Activated CD4-positive, CD25-positive, alpha-beta regulatory T cell treated with anti-CD3 and anti-CD28 coated beads, Interleukin-2, amount 50 U/mL, for 24 hours (primary cell): ENCODE measurements around the gene GPC6.

ENCODE experiments used
- ATAC-seq, 2 donors: fragments of 150-1000 bp; cut with Tn5 transposase; one replicate each; pipeline ENCODE4 v1.10.0; 2021; ENCODE audit warnings: mild to moderate bottlenecking in 1 of 2, moderate library complexity in 1 of 2

Gene GPC6

DNA sequence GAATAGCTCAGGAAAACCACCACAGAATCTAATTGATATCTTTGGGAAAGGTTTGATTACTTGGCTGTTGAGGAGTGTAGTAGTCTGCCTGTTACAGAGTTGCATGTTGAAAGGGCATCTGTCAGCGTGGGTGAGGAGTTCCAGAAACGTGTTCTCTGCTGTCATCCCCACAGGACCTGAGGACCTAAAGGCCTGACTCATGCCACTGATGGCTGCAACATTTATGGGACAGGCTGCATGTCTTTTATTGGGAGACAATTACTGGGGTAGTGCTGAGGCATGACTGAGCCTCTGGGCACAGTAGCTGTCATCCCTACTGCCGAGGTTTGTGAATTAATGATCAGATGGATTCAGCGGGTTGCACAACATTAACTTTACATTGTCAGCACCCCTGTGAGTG lies 525.9 kb downstream of the GPC6 start:
- ATAC-seq = no peak

DNA sequence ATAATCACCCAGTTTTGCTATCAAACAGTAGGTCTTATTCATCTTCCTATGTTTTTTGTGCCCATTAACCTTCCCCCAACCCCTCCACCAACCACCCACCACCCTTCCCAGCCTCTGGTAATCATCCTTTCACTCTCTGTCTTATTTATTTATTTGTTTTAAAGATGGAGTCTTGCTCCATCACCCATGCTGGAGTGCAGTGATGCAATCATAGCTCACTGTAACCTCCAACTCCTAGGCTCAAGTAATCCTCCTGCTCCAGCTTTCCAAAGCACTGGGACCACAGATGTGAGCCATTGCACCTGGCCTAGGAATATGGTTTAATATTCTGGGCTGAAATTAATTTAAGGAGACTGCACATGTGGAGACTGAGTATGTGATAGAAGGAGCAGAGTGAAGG lies 527.0 kb downstream of the GPC6 start:
- no peak for ATAC-seq

DNA sequence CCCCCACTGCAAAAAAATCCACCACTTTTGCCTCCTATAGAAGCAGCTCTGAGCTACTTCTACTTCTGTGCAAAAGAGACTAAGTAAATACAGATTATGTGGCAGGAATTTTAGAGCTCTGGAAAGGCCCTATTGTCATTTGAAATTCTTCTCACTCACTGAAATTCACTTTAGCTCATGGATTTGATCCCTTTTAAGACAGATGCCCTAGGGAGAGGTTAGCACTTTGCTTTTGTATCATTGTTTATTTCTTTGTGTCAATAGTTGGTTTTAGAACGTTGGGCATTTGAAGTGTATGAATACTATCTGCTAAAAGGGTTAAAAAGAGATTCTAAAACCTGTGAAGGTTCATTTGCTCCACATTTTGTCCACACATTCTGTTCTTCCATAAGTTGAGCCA lies 528.7 kb downstream of the GPC6 start:
- ATAC-seq = no peak

DNA sequence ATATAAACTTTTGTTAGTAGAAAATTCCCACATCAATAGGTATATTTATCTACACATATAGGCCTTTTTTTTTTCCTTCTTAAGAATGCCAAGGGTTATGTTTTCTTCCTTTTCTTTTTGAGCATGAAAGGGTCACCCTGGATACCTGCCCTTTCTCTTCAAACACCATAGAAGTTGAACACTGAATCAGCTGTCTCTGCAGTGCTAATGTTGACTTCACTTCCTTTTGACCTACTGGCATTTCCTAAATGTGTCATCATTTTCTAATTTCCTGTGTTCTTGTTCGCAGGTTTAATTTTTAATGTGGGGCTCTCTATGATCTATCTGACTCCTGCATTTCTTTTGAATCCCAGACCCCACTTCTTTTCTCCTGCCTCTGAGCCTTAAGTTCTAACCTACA lies 532.0 kb downstream of the GPC6 start:
- no peak for ATAC-seq

DNA sequence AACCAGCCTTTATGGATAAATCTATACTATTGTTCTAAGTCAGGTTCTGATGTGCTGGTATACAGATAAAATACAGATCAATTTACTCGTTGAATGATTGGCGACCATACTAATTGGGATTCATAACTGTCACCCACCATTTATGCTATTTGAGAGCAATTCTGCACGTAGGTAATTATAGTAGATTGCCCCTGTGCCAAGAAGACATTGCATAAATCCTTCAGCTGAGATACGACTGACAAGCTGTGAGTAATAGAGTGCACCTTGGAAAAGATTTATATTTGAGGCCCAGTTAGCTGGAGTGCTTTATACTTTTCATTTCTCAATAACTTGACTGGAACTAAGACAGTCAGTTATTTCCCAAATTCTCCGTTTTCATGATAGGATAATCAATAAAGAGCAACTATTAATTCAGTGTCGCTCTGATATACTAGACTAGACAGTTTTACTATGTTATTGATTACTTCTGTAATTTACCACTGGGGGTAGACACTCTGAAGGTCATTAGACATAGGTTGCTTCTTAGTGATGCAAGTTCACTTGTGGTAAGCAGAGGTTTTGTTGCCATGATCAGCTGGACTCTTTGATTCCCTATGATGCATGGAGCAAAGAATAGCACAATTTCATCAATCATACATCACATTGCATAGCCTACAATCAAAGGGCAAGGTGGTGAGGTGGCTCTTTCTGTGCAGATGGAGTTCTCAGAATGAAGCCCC lies 536.3 kb downstream of the GPC6 start:
- no peak for ATAC-seq

DNA sequence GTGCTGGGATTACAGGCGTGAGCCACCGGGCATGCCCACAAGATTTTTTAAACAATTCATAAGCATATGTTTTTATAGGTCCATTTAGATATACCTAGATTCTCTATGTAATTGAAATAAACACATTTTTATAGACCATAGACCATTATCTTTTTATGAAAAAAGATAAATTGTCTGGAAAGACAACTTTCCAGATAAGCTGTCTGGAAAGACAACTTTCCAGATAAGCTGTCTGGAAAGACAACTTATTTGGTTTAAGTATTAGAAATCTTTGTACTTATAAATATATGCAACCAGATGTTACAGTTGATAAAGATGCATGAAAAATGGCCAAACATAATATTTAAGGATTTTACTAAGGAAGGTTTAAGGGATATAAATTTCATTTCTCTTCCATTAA lies 538.5 kb downstream of the GPC6 start:
- ATAC-seq = no peak

DNA sequence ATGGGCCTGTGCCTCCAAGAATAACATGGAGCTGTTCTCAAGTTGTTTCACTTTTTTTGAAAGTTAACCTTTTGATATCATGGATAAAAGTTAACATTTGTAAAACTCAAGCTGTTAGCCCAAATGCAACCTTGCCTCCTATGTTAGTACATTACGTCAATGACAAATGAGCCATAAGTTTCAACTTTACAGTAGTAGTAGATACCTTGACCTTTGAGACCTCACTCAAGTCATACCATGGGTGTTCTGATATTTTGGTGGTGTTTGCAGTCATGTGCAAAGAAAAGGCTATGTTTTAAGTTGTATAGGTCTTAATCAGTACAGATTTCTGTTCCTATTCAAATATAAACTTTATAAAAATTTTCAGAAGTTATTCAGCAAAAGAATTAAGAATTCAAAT lies 539.2 kb downstream of the GPC6 start:
- ATAC-seq = no peak

DNA sequence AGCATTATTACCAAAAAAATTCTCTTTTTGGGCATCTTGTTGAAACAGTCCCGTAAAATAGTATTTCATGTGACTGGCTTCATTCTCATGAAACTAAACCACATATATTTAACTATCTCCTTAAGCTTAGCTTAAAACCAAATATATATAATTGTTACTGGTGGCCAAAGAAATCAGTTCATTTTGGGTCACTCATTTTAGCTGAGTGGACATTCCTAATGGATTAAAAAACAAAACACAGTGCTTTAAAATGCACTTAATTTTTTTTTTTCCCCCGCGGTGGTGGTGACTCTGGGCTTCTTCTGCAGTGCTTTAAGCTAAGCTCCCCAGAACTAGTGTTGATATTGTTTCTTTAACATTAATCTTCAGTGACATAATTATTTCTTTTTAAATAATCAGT lies 540.1 kb downstream of the GPC6 start:
- no peak for ATAC-seq

DNA sequence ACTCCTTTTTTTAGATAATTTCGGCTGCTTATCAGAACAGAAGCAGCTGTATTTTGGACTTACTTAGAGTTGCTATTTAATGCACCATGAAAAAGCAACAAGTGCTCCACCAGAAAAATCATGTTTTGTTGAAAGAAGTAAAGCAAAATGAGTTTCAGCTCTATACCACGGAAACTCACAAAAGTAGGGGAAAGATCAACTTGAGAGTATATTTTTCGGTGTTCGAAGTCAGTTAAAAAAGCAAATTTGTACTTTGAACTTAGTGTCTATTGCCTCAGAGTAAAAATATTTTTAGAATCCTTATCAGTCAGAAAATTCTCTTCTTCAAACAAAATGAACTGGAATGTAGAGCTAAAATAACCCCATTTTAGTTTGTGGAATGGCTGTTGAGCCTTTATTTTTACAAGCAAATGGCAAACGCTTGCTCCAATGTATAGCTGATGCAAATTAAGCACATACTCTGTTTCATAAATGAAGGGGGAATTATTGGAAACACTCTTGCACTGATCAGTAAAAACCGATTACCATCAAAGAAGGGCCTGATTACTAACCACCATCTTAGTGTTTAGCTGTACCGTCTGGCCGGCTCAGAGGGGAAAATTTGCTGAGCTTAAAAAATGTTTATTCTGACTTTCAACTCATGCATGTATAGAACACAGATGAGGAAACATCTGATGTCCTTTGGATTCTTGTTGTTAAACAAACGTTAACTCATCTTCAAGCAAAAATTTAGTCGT lies 540.7 kb downstream of the GPC6 start:
- no peak for ATAC-seq

DNA sequence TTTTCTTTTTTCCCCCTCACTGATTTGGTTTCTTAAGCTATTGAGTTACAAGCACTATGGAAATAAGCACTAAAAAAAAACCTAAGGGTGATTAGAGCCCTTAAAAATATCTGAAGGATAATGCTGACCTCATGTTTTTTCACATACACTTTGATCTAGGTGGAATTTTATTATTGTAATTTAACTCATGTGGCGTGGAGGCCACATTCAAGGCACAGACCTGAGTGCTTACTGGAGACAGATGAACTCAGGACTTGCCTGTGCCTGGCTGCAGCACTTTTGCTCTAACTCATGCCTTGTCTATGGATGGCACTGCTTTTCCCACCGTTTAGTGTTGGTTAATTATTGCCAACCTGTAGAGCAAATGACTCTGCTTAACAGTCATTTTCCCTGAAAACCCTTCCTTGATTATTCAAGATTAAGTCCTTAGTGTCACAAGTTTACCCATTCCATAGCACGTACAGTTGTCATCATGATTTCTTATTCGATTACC lies 541.4 kb downstream of the GPC6 start:
- no peak for ATAC-seq

DNA sequence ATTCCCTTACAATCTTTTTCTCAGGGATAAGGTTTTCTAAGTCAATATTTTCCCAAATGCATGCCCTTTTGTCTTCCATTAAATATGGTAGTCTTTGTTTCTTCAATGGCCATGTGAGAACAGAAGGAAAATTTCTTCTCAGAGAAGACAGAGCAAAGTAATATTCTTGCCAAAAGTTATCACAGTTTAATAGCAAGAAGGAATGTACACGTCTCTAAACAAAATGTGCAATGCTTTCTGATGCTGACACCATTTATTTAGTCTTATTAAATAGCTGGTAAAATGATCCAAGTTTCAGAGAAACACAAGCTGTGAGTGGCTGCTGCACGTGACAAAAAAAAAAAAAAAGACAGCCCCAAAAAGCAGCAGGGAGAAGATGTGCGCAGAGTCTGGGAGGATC lies 542.5 kb downstream of the GPC6 start:
- no peak for ATAC-seq

DNA sequence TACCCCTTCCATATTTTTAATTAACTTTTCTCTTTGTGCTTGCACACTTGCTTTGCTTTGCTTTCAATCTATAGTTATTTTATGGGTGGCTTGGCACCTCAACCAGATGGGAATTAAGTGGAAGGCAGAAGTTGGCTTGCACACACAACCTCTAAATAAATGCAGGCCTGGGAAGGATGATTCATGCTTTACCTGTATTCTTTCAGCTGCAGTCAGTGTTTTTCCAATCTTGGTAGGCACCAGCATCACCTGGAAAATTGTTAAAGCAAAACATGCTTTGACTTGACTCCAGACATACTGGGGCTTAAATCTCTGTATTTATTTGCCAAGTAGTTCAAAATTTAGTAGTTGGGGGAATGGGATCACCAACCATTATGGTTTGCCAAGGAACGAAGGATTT lies 543.0 kb downstream of the GPC6 start:
- ATAC-seq = no peak

DNA sequence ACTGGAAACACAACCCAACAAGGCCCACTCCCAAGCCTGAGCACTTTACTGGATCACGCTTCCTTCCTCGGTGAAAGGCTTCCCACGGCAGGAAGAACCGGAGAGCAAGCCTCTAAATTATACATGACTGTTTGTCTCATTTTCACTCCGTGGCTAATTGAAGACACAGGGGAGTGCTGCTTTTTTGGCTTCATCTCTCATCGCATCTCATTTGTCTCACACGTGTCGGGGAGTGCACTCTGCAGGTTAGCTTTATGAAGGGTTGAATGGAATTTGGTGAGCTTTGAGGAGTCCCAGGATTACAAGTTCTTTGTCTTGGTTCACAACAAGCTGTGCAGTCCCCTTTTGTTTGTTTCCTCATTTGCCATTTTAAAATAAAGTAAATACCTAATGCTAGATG lies 544.6 kb downstream of the GPC6 start:
- no peak for ATAC-seq

DNA sequence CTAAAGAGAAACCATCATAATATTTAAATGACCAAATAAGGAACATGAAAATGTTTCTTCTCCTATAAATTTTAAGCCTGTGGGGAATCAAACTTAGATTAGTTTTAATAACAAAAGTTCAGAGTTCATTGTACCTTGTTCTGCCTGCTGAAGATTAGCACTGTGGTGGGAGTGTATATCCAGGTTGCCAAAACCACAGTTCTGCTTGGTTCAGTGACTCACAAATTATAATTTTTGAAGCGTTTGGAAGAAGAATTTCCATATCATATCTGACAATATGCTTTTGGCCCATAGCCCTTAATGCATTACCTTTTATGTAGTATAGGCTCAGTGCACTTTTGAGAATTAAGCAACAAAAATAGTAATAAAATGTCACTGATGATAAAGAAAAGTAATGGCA lies 545.2 kb downstream of the GPC6 start:
- no peak for ATAC-seq

DNA sequence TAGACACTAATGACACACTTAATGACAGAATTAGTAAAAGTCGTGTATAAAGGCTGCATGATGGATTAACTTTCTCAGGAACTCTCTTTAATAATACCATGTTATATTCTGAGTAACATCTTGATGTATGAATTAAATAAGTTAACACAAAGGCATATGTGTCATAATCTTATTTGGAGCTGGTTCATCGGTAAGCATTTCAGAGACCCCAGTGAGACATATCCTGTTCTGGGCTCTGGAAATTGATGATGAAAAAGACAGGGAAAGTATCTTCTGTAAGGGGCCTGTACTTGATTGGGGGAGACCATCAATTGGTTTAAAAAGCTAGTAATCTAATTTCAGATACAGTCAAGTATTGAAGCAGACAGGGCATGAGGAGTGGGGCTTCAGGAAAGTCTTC lies 547.9 kb downstream of the GPC6 start:
- no peak for ATAC-seq

DNA sequence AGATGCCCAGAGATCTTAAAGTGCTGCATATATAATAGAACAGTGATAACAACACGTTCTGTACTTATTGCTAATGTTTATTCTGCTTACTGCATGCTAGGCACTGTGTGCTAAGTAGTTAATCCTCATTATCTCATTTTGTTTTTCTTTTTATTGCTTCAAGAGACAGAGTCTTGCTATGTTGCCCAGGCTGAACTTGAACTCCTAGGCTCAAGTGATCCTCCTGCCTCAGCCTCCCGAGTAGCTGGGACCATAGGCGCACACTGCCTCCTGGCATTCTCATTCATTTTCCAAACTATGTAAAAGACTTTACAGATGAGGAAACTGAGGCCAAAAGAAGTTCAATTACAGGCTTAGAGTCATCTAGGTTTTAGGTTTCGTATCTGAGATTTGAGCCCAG lies 548.4 kb downstream of the GPC6 start:
- no peak for ATAC-seq

DNA sequence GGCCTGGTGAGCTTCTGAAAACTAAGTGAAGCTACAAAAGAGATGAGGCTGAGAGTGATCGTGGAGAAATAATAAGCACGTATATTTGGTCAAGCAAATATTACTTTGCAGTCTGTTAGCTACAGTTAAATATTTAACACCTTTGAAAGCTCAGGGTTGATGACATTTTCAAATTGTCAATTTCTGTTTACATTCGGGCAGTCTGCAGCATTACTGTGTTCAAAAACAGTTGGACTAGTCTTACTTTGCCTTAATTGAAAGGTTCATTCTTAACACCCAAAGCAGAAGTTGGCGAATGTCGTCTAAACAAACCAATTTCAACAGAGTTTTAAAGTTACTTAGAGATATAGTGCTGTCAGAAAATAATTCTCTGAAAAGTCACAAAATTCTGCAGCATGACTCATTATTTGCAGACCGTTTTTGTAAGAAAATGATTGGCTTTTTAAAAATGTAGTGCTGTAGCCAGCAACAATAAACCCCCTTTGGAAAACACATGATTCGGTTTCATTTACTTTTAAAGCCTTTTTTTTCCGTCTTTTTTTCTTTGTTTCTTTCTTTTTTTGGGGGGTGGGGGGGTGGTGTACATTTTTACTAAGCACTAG lies 549.0 kb downstream of the GPC6 start:
- no peak for ATAC-seq

DNA sequence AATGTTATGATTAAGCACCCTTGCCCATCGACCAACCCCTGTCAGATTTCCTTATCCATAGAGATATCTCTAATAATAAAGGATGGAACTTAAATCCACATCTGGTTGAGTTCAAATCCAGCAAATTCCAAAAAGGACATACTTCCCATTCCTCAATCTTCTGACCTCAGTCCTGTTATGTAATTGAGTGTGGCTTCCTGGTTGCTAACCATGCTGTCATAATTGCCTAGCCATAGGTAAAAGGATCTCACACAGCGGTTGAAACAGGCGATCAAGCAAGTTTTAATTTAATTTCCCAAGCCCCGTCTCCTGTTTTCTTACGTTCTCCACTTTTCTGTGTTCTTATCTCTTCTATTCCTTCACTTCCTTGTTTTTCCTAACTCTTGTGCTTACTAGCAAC lies 550.3 kb downstream of the GPC6 start:
- no peak for ATAC-seq

DNA sequence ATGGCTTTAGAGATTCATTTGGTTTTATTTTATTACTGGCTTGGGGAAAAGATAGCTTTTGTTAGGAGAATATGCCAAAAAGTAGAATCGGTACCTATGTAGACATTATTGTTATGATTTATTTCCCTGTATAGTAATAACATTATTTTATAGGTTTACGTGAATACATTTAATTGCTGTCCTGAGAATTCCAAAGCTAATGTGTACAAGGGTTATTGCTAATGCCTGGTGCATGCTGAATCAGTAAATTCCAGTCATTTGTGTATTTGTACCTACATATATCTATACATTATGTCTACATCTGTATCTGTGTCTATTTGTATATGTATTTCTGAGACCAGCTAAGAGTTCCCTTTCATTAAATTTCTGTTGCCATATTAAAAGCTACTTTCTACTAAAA lies 550.9 kb downstream of the GPC6 start:
- no peak for ATAC-seq

DNA sequence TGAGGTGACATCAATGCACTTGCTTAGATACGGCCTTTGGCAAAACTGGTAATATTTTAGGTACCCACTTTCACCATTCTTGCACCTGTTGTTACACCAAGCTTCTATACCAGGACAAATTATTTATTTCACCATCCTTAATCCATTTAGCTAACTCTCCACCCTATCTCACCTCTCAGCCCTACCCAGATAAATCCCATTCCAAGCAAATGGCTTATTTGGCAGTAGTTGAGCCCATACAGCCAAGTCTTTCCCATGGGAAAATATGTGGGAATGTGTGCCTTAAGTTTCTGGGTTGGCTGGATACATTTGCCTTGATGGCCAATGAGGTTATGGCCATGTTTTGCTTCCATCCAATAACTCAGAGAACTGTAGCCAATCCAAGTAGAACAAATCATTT lies 551.9 kb downstream of the GPC6 start:
- no peak for ATAC-seq

DNA sequence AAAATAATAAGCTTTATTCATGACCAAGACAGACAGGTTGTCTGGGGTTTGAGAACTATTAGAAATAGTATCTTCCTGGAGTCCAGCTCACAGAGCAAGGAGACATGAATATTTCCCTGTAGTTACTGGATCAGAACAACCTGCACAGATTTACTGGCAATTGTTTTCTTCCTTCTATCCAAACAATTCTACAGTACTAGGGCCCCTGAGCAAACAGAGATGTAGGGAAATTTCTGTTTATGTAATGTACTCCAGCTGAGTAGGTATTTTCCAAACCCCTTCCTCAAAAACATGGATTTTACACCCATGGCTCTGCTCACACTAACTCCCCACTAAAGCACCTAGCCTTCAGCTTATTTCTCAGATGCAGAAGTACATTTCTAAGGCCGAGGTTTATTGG lies 557.6 kb downstream of the GPC6 start:
- no peak for ATAC-seq

DNA sequence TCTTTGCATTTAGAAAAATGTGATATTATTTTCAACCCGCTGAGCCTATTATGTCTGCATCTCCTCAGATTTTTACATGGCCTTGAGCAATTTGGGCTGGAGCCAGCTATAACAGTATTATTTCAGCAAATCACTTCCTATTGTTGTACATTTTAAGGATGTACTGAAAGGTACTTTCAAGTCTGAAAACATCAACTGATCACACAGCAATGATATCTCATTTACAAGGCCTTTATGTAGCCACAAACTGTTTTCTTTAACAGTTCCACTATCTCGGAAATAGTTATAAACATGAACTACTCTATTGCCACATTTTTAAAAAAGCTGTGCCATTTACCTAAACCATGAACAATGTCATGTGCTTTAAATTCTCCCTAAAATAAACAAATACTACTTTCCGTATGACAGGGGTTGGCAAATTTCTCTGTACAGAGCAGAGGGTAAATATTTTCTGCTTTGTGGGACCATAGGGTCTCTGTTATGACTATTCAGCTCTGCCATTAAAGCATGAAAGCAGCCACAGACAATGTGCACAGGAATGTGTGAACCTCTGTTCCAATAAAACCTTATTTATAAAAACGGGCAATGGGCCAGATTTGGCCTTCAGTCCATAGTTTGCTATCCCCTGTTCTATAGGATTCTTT lies 560.4 kb downstream of the GPC6 start:
- ATAC-seq = no peak

DNA sequence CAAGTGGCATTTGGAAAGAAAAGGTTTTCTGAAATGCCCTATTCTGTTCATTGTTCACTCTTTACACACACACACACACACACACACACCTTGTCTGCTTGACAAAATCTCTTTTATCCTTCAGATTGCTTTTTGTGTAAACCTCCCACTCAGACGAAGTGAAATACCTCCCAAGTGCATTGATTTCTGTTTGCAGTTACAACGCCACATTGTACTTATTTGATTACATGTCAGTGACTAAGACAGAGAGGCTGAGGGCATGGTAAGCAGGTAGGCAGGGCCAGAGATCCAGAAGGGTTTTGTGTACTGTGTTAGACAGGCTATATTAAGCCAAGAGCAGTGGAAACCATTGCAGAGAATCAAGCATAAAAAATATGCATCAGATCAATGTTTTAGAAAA lies 561.8 kb downstream of the GPC6 start:
- no peak for ATAC-seq

DNA sequence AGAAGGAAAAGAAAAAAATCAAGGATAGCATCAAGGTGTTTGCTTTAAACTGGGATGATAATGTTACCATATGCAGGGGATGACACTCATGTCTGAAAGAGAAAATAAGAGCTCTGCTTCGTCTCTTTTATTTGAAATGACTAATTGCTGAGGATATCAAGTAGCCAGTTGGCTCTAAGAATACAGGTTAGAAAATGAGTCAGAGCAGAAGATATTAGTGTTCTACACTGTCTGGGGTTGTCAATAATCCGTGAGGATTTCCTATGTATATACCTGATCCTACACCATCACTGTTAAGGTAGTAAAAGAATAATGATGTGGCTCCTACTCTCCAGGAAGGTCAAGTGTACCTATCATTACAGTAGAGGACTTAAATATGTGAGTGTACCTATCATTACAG lies 562.5 kb downstream of the GPC6 start:
- ATAC-seq = no peak
